ENCODE results near the gene P4HTM.

Gene P4HTM

DNA sequence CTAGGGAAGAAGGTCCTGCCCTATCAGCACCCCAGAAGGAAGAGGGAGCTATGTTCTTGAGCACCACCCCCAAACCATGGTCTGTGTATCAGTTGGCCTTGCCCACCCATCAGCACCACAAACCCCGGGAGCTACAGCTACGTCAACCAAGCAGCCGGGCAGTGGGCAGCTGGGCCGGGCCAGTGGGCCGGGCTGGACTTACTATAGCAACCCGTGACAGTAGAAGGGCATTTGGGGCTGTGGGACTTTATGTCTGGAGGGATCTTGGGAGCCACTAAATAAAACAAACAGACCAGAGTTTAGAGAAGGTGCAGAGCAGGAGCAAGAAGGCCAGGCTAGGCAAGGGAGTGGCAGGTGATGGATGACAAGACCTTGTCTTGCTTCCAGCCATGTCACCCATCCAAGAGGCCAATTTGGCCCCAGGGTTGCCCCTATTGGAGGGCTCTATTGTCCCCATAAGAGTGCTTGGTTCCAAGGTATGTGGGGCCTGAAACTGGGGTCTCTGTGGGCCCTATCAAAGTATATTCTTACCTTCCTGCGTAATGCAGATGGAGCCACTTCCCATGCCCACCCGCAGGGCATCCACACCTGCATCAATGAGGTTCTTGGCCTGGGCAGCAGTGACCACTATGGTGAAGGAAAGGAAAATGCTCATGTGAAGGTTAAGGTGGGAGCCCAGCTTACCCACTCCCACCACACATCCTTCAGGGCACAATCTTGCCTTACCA is 35.9 kb downstream of the P4HTM start:
- H3K4me3 ChIP-seq (ENCODE audit: low read depth, low read length), result no peak overlapping the region
- H3K27me3 ChIP-seq (ENCODE audit: control insufficient read depth, insufficient read depth, low read length), result no peaks in the 10 kb centered on the region
- H3K4me1 ChIP-seq (ENCODE audit: control insufficient read depth, insufficient read depth, low read length), result peaks cover 12% of the 10 kb centered on the region
- peaks cover 67% of the 10 kb centered on the region for H3K36me3 ChIP-seq (ENCODE audit: control insufficient read depth, insufficient read depth, low read length)
- H3K9ac ChIP-seq (ENCODE audit: low read length), result no peak overlapping the region
- no peak overlapping the region for H3K27ac ChIP-seq (ENCODE audit: low read depth, low read length)
- H3K9me3 ChIP-seq (ENCODE audit: control insufficient read depth, insufficient read depth, low read depth, low read length), result no peaks in the 10 kb centered on the region

DNA sequence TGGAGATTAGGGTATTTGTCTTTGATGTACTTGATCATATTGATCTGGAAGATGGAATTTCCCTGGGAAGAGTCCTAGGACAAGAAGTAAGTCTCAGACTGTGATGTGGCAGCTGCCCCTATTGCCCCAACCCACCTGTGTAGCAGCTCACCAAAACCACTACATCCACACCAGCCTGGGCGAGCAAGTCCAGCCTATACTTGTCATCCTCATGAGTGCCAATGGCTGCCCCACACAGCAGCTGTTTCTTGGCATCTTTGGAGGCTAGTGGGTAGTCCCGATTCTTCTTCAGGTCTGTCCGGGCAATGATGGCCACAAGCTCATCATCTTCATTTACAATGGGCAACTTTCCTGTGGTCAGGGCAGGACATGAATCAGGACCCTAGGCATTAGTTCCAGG is 36.5 kb downstream of the P4HTM start:
- no peaks in the 10 kb centered on the region for H3K9me3 ChIP-seq (ENCODE audit: control insufficient read depth, insufficient read depth, low read depth, low read length)
- no peak overlapping the region for H3K9ac ChIP-seq (ENCODE audit: low read length)
- H3K27me3 ChIP-seq (ENCODE audit: control insufficient read depth, insufficient read depth, low read length), result no peaks in the 10 kb centered on the region
- H3K4me1 ChIP-seq (ENCODE audit: control insufficient read depth, insufficient read depth, low read length), result peaks cover 12% of the 10 kb centered on the region
- peaks cover 72% of the 10 kb centered on the region for H3K36me3 ChIP-seq (ENCODE audit: control insufficient read depth, insufficient read depth, low read length)
- H3K4me3 ChIP-seq (ENCODE audit: low read depth, low read length), result no peak overlapping the region
- no peak overlapping the region for H3K27ac ChIP-seq (ENCODE audit: low read depth, low read length)

DNA sequence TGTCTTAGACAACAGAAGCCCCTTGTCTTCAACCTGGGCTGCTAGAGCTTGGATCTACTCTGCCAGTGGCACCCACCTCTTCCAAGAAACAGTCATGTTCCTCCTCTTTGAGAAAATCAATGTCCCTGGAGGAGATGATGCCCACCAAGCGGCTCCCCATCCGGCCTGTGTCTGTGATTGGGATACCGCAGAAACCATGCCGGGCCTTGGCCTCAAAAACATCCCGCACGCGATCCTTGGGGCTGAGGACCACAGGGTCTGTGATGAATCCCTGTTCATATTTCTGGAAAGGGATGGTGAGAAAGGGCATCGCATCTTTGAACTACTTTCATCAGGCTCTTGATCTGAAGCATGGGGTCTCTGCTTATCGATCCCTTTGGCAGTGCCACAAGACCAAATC is 37.6 kb downstream of the P4HTM start:
- no peaks in the 10 kb centered on the region for H3K27me3 ChIP-seq (ENCODE audit: control insufficient read depth, insufficient read depth, low read length)
- no peak overlapping the region for H3K27ac ChIP-seq (ENCODE audit: low read depth, low read length)
- H3K9me3 ChIP-seq (ENCODE audit: control insufficient read depth, insufficient read depth, low read depth, low read length), result no peaks in the 10 kb centered on the region
- peaks cover 12% of the 10 kb centered on the region for H3K4me1 ChIP-seq (ENCODE audit: control insufficient read depth, insufficient read depth, low read length)
- H3K36me3 ChIP-seq (ENCODE audit: control insufficient read depth, insufficient read depth, low read length), result peaks cover 83% of the 10 kb centered on the region
- H3K9ac ChIP-seq (ENCODE audit: low read length), result no peak overlapping the region
- no peak overlapping the region for H3K4me3 ChIP-seq (ENCODE audit: low read depth, low read length)

DNA sequence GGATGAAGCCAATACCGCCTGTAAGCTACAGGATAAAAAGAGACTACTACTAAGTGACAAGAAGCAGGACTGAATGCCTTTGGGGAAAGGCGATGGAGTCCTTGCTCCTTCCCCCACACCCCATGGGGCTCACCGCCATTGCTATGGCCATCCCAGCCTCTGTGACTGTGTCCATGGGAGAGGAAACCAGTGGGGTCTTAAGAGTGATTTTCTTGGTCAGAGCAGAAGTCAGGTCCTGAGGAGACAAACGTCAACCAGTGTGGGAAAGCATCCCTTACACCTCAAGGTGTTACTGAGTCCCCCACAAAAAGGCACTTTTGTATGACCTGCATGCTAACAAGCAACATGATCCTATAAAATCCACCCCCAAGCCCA is 38.2 kb downstream of the P4HTM start:
- H3K27ac ChIP-seq (ENCODE audit: low read depth, low read length), result no peak overlapping the region
- peaks cover 7% of the 10 kb centered on the region for H3K4me1 ChIP-seq (ENCODE audit: control insufficient read depth, insufficient read depth, low read length)
- H3K36me3 ChIP-seq (ENCODE audit: control insufficient read depth, insufficient read depth, low read length), result peaks cover 83% of the 10 kb centered on the region
- no peaks in the 10 kb centered on the region for H3K27me3 ChIP-seq (ENCODE audit: control insufficient read depth, insufficient read depth, low read length)
- H3K4me3 ChIP-seq (ENCODE audit: low read depth, low read length), result peak overlapping the region; percentile 73
- no peaks in the 10 kb centered on the region for H3K9me3 ChIP-seq (ENCODE audit: control insufficient read depth, insufficient read depth, low read depth, low read length)
- H3K9ac ChIP-seq (ENCODE audit: low read length), result peak overlapping the region; percentile 86

DNA sequence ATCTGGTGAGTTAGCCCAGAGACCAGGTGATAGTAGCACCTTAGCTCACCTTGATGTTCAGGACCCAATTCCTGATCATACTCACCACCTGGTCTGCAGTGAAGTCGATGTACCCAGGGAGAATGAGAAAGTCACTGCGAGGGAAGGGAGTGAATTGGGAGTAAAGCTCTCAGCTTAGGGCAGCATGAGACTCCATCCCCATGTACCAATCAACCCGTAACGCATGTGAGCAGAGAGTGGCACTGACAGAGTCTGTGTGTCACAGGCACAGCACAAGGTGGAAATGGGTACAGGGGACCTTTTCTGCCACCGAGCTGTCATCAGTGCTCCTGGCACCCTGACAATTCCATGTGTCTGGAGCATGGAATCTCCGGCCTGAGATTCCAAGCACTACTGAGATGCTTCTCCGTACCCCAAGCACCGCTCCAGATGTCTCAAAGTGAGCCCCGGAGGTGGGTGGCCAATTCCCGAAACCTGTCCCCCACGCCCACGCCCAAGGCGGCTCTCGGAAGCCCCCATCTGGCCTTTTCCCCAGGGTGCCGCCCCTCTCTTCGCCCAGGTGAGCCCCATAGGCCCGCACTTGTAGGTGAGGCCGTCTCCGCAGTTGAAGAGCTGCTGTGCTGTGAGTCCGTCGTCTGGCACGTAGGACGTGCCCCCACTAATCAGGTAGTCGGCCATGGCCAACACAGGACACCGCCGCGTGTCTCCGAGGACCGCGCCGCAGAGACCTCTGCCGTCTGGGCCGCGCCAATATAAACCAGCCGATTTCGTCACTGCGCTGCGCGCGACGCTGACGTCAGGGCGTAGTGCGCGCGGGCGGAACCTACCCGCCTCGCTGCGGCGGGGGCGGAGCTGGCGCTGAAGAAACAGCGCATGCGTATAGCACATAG is 38.9 kb downstream of the P4HTM start, which contains the start of gene IMPDH2:
Gene IMPDH2, minus strand, starts transcription at position 726 of the 890 bp plus-strand sequence. Its CDS starts 48 bp downstream, at position 678.
- Histone ChIP-seq H3K36me3 (ENCODE audit: control insufficient read depth, insufficient read depth, low read length) (peaks cover 78% of the 10 kb centered on the region), H3K27ac (ENCODE audit: low read depth, low read length) (peak within 1 kb of the TSS; percentile 74; the same call in 1 of the 2 replicates), H3K9me3 (ENCODE audit: control insufficient read depth, insufficient read depth, low read depth, low read length) (no peaks in the 10 kb centered on the region)

DNA sequence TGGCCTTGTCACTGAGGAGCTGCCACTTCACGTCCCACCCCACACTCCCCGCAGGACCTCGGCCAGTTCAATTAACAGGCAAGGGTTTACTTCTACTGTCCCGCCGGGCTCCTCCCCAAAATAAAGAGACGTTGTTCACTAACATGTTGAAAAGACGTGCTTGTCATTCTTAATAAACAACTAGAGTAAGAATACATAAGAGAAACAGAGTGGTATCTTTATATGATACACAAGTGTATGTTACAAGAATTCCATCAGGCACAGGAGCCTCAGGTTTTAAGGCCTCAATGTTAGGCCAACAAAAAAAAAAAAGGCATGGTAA is 39.5 kb downstream of the P4HTM start:
- Histone ChIP-seq H3K4me1 (ENCODE audit: control insufficient read depth, insufficient read depth, low read length) (peaks cover 7% of the 10 kb centered on the region), H3K4me3 (ENCODE audit: low read depth, low read length) (peak overlapping the region; percentile 12; the same call in 1 of the 2 replicates), H3K36me3 (ENCODE audit: control insufficient read depth, insufficient read depth, low read length) (peaks cover 78% of the 10 kb centered on the region)

More for the DNA sequence above, 38.9 kb downstream of the P4HTM start, which contains the start of gene IMPDH2:
- H3K27me3 ChIP-seq (ENCODE audit: control insufficient read depth, insufficient read depth, low read length), result no peaks in the 10 kb centered on the region
- H3K9ac ChIP-seq (ENCODE audit: low read length), result peak within 1 kb of the TSS; percentile 86
- H3K4me1 ChIP-seq (ENCODE audit: control insufficient read depth, insufficient read depth, low read length), result peaks cover 7% of the 10 kb centered on the region
- H3K4me3 ChIP-seq (ENCODE audit: low read depth, low read length), result peak within 1 kb of the TSS; percentile 73

DNA sequence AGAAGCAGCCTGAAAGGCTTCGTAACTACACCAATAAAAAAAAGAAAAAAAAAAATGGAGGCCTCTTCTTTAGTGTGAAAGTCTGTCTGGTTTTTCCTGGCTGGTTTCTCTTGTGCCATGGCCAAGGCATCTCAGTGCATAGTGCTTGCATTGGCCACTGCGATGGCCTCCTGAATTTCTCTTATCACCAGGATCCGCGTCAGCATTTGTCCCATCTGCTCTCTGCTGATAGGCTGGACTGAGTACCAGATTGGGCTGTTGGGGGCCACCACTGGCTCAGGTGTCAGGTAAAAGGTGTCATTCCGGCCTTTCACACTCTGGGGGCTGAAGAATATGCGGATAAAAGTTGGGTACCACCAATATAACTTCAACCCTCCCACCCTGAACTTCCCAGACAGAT is 40.3 kb downstream of the P4HTM start:
- Histone ChIP-seq H3K36me3 (ENCODE audit: control insufficient read depth, insufficient read depth, low read length) (peaks cover 78% of the 10 kb centered on the region), H3K27ac (ENCODE audit: low read depth, low read length) (no peak overlapping the region), H3K9me3 (ENCODE audit: control insufficient read depth, insufficient read depth, low read depth, low read length) (no peaks in the 10 kb centered on the region), H3K9ac (ENCODE audit: low read length) (no peak overlapping the region), H3K27me3 (ENCODE audit: control insufficient read depth, insufficient read depth, low read length) (no peaks in the 10 kb centered on the region), H3K4me3 (ENCODE audit: low read depth, low read length) (no peak overlapping the region), H3K4me1 (ENCODE audit: control insufficient read depth, insufficient read depth, low read length) (peaks cover 7% of the 10 kb centered on the region)

More for the DNA sequence above, 39.5 kb downstream of the P4HTM start:
- no peak overlapping the region for H3K9ac ChIP-seq (ENCODE audit: low read length)
- H3K27ac ChIP-seq (ENCODE audit: low read depth, low read length), result no peak overlapping the region
- no peaks in the 10 kb centered on the region for H3K9me3 ChIP-seq (ENCODE audit: control insufficient read depth, insufficient read depth, low read depth, low read length)
- no peaks in the 10 kb centered on the region for H3K27me3 ChIP-seq (ENCODE audit: control insufficient read depth, insufficient read depth, low read length)

DNA sequence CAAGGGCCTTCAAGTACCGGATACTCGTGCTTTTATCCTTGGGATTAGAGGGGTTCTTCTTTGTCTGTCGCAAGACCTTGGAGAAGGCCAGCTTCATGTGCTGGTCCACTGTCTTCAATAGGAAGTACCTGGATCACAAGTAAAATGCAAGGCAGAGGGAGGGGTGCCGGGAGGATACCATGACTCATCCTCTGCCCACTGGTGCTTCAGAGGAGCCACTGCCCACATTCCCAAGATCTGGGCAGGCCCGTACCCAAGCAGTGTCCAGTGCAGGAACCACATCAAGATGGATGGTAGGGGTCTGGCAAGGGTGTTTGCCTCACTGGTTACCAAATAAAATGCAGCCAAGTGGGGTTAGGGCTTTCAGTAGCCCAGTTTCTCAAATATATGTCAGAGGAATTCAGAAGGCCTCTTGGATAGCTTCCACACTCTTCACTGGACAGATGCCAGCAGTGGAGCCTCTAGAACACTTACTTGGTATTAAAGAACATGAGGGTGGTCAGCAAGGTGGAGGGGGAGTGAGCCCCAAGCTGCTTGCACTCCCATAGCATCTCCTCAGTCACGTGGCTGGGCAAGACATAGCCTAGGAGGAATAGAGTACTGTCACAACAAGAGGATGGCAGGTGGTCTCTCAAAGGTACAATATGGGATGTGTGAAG is 42.7 kb downstream of the P4HTM start:
- H3K27ac ChIP-seq (ENCODE audit: low read depth, low read length), result no peak overlapping the region
- peaks cover 7% of the 10 kb centered on the region for H3K4me1 ChIP-seq (ENCODE audit: control insufficient read depth, insufficient read depth, low read length)
- H3K9me3 ChIP-seq (ENCODE audit: control insufficient read depth, insufficient read depth, low read depth, low read length), result no peaks in the 10 kb centered on the region
- H3K9ac ChIP-seq (ENCODE audit: low read length), result no peak overlapping the region
- H3K36me3 ChIP-seq (ENCODE audit: control insufficient read depth, insufficient read depth, low read length), result peaks cover 73% of the 10 kb centered on the region
- H3K4me3 ChIP-seq (ENCODE audit: low read depth, low read length), result no peak overlapping the region
- H3K27me3 ChIP-seq (ENCODE audit: control insufficient read depth, insufficient read depth, low read length), result no peaks in the 10 kb centered on the region

DNA sequence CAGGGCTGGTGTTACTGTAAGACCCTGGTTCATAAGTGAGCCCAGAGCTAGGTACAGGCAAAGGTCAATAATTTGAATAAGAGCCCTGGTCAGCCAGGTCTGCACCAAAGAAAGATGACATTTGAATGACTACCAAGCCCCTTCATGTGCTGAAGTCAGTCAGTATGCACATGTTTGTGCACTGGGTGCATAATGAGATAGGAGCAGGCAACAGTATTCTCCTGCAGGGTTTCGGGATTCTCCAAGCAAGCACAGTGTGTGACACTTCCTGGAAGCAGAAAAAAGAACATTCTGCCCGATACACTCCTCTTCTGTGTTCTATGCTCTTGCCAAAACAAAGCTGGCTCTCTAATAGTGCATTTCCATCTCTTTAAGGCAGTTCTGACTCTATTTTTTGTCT is 44.6 kb downstream of the P4HTM start:
- Histone ChIP-seq H3K9me3 (ENCODE audit: control insufficient read depth, insufficient read depth, low read depth, low read length) (no peaks in the 10 kb centered on the region), H3K4me1 (ENCODE audit: control insufficient read depth, insufficient read depth, low read length) (no peaks in the 10 kb centered on the region), H3K36me3 (ENCODE audit: control insufficient read depth, insufficient read depth, low read length) (peaks cover 71% of the 10 kb centered on the region), H3K4me3 (ENCODE audit: low read depth, low read length) (no peak overlapping the region), H3K27me3 (ENCODE audit: control insufficient read depth, insufficient read depth, low read length) (no peaks in the 10 kb centered on the region), H3K9ac (ENCODE audit: low read length) (no peak overlapping the region), H3K27ac (ENCODE audit: low read depth, low read length) (no peak overlapping the region)

DNA sequence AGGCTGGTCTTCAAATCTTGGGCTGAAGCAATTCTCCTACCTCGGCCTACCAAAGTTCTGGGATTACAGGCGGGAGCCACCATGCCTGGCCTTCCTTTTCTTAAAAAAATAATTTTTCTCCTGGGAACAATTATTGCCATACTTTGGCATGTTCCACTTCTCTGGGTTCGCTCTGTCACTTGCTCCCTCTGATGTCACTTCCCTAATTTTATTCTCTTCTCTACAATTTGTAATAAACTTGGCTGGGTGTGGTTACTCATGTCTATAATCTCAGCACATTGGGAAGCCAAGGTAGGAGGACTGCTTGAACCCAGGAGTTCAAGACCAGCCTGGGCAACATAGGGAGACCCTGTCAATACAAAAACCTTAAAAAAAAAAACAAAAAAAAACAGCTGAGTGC is 45.2 kb downstream of the P4HTM start:
- H3K27ac ChIP-seq (ENCODE audit: low read depth, low read length), result no peak overlapping the region

DNA sequence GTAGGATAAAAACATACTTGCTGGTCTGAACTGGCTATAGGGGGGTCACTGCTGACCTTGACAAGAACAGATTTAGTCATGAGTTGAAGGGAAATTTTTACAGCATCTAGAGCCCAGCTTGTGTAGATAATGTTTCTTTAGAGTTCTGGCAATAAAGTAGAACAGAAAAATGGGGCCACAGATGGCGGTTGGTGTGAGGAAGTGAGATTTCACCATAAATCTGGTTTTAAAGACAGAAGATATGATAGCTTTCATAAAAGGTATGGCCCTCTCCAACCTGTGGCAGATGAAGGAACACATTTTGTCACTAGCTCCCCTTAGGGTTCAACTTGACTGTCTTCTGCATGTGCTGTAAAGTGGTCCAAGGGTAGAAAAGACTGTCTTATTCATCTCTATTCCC is 63.5 kb downstream of the P4HTM start:
- H3K36me3 ChIP-seq (ENCODE audit: control insufficient read depth, insufficient read depth, low read length), result peaks cover 78% of the 10 kb centered on the region
- no peaks in the 10 kb centered on the region for H3K27me3 ChIP-seq (ENCODE audit: control insufficient read depth, insufficient read depth, low read length)
- no peaks in the 10 kb centered on the region for H3K9me3 ChIP-seq (ENCODE audit: control insufficient read depth, insufficient read depth, low read depth, low read length)
- no peaks in the 10 kb centered on the region for H3K4me1 ChIP-seq (ENCODE audit: control insufficient read depth, insufficient read depth, low read length)
- H3K9ac ChIP-seq (ENCODE audit: low read length), result no peak overlapping the region
- no peak overlapping the region for H3K4me3 ChIP-seq (ENCODE audit: low read depth, low read length)
- no peak overlapping the region for H3K27ac ChIP-seq (ENCODE audit: low read depth, low read length)

More for the DNA sequence above, 45.2 kb downstream of the P4HTM start:
- Histone ChIP-seq H3K36me3 (ENCODE audit: control insufficient read depth, insufficient read depth, low read length) (peaks cover 75% of the 10 kb centered on the region), H3K9me3 (ENCODE audit: control insufficient read depth, insufficient read depth, low read depth, low read length) (no peaks in the 10 kb centered on the region), H3K4me3 (ENCODE audit: low read depth, low read length) (no peak overlapping the region), H3K9ac (ENCODE audit: low read length) (no peak overlapping the region), H3K27me3 (ENCODE audit: control insufficient read depth, insufficient read depth, low read length) (no peaks in the 10 kb centered on the region), H3K4me1 (ENCODE audit: control insufficient read depth, insufficient read depth, low read length) (no peaks in the 10 kb centered on the region)
